Heart left ventricle (tissue), 13 donors: ENCODE measurements around the gene PPP1R8.

Experiments
- CTCF ChIP-seq, 12 donors: fragments of 200-600 bp; sonication (generic) in 4 of 12; IDR thresholded peaks; one replicate each; pipeline versions ENCODE4 v1.5.0 to v1.8.0; 2018 to 2022; ENCODE audit warnings: antibody characterized with exemption in 12 of 12, mild to moderate bottlenecking in 5 of 12
- POLR2A ChIP-seq, 2 donors: fragments of 450-650 bp; IDR thresholded peaks; one replicate each; pipeline ENCODE4 v1.6.1; 2017; ENCODE audit warnings: antibody characterized with exemption in 2 of 2, mild to moderate bottlenecking in 2 of 2, moderate library complexity in 2 of 2
- donor health status: ischemic (EF 13 %, LVEDD 7.1; RV severe dilation, severe dysfunction).
- donor health status: DM: no; HTN: yes; CAD: no.
- donor health status: DM: no; HTN: no; CAD: no.
- donor health status: ischemic (EF 25% LVEDD 6.9; RV normal size, moderate dysfunction).
- donor health status: ischemic (EF 25% LVEDD 5.7; RV mildly dilated, moderate dysfunction).
- donor health status: ischemic (EF 35%, LVEDD 5.7; RV mildly dilated, moderate dysfunction).
- donor health status: nonischemic (EF 11% LVEDD 7.7; RV severe dilation, severe dysfunction).
- donor health status: DM: yes; HTN: yes; CAD: no.
- donor health status: PGD.
- donor health status: ischemic (EF 29% LVEDD 5.4; RV normal size, mild dysfunction).
- donor health status: nonischemic (EF 23%, LVEDD 6.1; RV moderate dilation, normal function).

- TF ChIP-seq CTCF (IDR thresholded peaks at IDR 0.05) (no peak), POLR2A (IDR thresholded peaks at IDR 0.05) (no peak)
Observed at GRCh38 chr1:27807385-27807784, 23.2 kb upstream of the PPP1R8 start.
